Spleen (tissue), 7 donors: ENCODE measurements around the gene LSS.

Experiments used
- POLR2A ChIP-seq, 3 donors: fragments of 450-650 bp; IDR thresholded peaks; one replicate each; pipeline ENCODE4 v1.5.1; 2017; ENCODE audit warnings: antibody characterized with exemption in 3 of 3, mild to moderate bottlenecking in 1 of 3
- POLR2AphosphoS5 ChIP-seq, 3 donors: sonication (generic); formaldehyde crosslinking; IDR thresholded peaks; one replicate each; pipeline ENCODE4 v1.5.1; 2017; ENCODE audit warnings: antibody characterized with exemption in 3 of 3
- TF ChIP-seq, protein P1 (sequence below), 11 experiments: fragments of 200-600 bp in 7 of 11; fragments of 450-650 bp in 4 of 11; sonication (generic) in 4 of 11; IDR thresholded peaks in 8 of 11; conservative IDR thresholded peaks in 3 of 11; 1 replicate in 7 of 11; 2 replicates in 4 of 11; pipeline versions ENCODE4 v1.4.0 to v1.8.0; 2016 to 2021; ENCODE audit warnings: antibody characterized with exemption in 11 of 11, inconsistent platforms in 4 of 11, mild to moderate bottlenecking in 1 of 11
- donor health status: DM: no; HTN: no; CAD: no; lungs with moderate emphysema.
- donor health status: DM: no; HTN: no; CAD: no.
- donor health status: DM: no; HTN: no; CAD: no.

DNA sequence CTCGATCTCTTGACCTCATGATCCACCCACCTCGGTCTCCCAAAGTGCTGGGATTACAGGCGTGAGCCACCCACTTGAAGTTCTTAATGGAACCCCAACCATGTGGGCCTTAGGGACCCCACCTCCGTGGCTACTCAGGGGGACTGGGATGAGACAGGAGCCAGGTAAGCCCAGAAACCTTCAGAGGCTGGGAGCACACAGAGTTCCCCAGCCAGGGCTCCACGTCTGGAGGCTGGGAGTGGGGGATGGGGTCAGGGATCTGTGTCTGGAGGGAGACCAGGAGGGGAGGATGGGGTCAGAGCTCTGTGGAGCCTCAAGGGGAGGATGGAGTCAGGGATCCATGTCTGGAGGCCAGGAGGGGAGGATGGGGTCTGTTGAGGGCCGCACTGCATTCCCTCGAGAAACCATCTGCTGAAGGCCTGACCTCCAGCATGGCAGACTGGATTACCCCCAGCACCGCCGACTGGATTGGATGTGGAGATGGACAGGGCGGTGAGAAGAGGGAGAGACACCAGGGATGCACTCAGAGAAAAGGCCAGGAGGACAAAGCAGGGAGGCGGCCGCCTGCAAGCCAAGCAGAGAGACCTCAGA, 71.1 kb downstream of the LSS start:
- TF ChIP-seq, protein P1, sequence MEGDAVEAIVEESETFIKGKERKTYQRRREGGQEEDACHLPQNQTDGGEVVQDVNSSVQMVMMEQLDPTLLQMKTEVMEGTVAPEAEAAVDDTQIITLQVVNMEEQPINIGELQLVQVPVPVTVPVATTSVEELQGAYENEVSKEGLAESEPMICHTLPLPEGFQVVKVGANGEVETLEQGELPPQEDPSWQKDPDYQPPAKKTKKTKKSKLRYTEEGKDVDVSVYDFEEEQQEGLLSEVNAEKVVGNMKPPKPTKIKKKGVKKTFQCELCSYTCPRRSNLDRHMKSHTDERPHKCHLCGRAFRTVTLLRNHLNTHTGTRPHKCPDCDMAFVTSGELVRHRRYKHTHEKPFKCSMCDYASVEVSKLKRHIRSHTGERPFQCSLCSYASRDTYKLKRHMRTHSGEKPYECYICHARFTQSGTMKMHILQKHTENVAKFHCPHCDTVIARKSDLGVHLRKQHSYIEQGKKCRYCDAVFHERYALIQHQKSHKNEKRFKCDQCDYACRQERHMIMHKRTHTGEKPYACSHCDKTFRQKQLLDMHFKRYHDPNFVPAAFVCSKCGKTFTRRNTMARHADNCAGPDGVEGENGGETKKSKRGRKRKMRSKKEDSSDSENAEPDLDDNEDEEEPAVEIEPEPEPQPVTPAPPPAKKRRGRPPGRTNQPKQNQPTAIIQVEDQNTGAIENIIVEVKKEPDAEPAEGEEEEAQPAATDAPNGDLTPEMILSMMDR (IDR thresholded peaks at IDR 0.05 in 8 of 11, conservative IDR thresholded peaks at IDR 0.05 in 3 of 11): no peak
- no peak for TF ChIP-seq POLR2A (IDR thresholded peaks at IDR 0.05)
- no peak for TF ChIP-seq POLR2AphosphoS5 (IDR thresholded peaks at IDR 0.05)
